GM13977 (cell line): ENCODE results near the gene RASGRF2.

Experiments
- DNase-seq: peaks from one replicate; pipeline ENCODE4 v3.0.0; 2012; ENCODE audit warnings: low spot score
- in situ Hi-C: fragments of 300-500 bp; cut with MboI; formaldehyde crosslinking; loops from one replicate; pipeline ENCODE4 v1.12.0; 2022; ENCODE audit warnings: low sequenced_read_pairs, low pct_unique_long_range_greater_than_20kb, mixed read lengths, inconsistent platforms; ENCODE audit not compliant: unreplicated experiment
- TF ChIP-seq, protein P1 (sequence below): IDR thresholded peaks from 2 replicates; pipeline ENCODE4 v1.5.1; 2012; ENCODE audit warnings: mild to moderate bottlenecking, control low read depth; ENCODE audit not compliant: insufficient read depth; ENCODE audit errors: extremely low read depth, missing control alignments

Gene RASGRF2

GRCh38 chr5:80987078-80987766, 27.1 kb downstream of the RASGRF2 start:
- DNase-seq, result no peak
- TF ChIP-seq, protein P1, sequence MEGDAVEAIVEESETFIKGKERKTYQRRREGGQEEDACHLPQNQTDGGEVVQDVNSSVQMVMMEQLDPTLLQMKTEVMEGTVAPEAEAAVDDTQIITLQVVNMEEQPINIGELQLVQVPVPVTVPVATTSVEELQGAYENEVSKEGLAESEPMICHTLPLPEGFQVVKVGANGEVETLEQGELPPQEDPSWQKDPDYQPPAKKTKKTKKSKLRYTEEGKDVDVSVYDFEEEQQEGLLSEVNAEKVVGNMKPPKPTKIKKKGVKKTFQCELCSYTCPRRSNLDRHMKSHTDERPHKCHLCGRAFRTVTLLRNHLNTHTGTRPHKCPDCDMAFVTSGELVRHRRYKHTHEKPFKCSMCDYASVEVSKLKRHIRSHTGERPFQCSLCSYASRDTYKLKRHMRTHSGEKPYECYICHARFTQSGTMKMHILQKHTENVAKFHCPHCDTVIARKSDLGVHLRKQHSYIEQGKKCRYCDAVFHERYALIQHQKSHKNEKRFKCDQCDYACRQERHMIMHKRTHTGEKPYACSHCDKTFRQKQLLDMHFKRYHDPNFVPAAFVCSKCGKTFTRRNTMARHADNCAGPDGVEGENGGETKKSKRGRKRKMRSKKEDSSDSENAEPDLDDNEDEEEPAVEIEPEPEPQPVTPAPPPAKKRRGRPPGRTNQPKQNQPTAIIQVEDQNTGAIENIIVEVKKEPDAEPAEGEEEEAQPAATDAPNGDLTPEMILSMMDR, result no peak
- in situ Hi-C loops, result no loop called here

DNA sequence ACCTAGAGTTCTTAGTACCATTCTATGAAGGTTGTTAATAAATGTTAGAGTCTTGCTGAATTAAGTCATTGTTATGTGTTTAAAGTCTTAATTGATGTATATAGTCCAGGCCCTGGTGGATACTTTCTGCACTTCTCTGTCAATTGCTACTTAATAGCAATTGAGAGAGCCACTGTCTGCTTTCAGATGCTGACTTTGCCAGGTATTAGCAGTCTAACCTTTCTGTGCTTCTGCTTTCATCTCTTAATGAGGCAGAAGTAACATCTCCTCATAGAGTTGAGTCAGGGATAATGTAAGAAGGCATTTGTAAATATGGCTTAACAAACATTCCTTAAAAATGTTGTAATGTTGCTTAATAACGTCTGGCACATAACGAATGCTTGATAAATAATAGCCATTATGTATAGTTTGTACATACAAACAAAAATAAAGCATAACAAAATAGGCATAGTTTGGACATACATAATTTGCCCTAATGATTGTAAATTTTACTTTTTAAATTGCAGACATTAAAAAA, 28.3 kb downstream of the RASGRF2 start:
- in situ Hi-C loops, result no loop called here
- TF ChIP-seq, protein P1, result no peak
- no peak for DNase-seq

DNA sequence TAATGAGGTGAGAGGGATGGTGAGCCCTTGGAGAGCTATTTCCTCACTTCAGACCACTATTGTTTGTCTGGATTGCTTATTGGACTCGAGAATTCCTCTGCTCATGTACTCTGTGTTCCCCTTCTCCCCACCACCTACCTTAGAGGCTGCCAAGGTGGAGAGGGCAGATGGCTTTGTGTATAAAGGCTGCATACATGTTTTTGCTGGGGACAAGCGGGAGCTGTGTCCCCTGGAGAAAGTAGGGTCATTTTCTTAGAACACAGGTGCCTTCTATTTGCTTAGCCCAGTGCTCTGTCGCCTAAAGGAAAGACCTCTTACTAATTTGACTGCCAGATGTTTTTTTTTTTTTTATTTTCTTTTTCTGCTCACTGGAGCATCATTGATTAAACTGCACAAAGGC, 29.7 kb downstream of the RASGRF2 start:
- in situ Hi-C loops, result no loop called here
- no peak for DNase-seq
- TF ChIP-seq, protein P1, result no peak

DNA sequence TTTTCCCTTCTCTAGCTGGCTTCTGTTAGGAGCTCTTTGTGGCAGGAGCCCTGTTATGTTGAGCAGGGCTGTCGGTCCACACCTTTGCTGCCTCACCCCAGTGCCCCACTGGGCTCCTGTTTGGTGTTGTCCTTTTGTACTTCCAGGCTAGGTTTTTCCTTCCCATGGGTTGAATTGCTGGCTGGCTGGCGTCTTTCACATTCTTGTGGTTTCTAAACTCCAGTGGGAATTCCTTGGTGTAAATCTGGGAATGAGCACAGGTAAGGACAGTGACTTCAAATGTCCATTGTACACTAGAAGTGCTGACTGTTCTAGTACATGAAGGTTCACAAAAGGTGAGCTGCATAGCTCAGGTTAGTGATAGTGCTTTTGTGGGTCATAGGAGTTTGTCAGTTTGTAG, 30.4 kb downstream of the RASGRF2 start:
- TF ChIP-seq, protein P1, result no peak
- in situ Hi-C loops, result no loop called here
- no peak for DNase-seq

DNA sequence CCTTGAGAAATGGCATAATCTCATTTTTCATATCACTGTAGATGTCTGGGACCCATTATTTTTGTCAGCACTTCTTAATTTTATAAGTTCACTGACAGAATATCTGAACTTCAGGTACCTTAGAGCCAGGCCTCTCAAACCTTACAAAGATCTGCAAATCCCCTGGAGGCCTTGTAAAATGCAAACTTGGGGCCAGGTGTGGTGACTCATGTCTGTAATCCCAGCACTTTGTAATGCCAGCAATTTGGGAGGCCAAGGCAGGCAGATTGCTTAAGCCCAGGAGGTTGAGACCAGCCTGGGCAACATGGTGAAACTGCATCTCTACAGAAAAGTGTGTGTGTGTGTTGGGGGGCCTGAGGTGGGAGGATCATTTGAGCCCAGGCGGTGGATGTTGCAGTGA, 30.8 kb downstream of the RASGRF2 start:
- TF ChIP-seq, protein P1, result no peak
- no peak for DNase-seq
- in situ Hi-C loops, result no loop called here

DNA sequence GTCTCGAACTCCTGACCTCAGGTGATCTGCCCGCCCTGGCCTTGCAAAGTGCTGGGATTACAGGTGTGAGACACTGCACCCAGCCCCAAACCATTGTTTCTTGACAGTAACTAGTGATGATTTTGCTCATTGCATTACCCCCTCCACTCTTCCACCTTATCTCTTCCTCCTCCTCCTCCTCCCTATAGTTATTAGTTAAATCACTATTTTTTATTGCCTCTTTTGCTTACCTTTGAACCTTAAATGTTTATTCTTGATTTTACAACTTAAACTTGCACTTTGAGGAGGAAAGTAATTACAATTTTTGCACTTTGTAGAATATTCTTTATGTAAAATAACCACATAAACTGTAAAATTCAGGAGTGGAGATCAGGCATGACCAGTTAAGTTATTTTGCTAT, 35.7 kb downstream of the RASGRF2 start:
- in situ Hi-C loops, result no loop called here
- DNase-seq, result no peak
- TF ChIP-seq, protein P1, result no peak
